ENCODE results near the gene TSHR.

DNA sequence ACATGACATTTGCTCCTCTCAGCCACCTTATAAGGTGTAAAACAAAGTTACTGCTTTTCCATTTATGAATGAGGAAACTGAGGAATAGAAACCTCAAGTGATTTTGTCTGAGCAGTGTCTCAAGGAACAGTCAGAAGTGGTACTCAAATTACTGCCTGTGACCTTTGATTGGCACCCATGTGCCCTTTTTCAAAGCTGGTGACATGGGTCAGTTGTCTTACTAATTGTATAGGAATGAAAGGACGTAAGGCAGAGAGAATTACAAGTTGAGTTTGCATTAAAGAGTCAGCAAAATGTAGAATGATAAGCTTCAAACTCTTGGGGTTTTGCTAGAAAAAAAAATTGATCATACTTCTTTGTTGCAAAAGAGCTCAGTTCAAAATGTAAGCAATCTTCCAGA is 136.2 kb downstream of the TSHR start:
- no peak for TF ChIP-seq SIN3A (IDR thresholded peaks at IDR 0.05; ENCODE audit: low read depth)
- TF ChIP-seq POLR2A (IDR thresholded peaks at IDR 0.05; ENCODE audit: borderline replicate concordance, extremely low read depth, insufficient read depth, insufficient read length), result no peak
- TF ChIP-seq, protein P1, sequence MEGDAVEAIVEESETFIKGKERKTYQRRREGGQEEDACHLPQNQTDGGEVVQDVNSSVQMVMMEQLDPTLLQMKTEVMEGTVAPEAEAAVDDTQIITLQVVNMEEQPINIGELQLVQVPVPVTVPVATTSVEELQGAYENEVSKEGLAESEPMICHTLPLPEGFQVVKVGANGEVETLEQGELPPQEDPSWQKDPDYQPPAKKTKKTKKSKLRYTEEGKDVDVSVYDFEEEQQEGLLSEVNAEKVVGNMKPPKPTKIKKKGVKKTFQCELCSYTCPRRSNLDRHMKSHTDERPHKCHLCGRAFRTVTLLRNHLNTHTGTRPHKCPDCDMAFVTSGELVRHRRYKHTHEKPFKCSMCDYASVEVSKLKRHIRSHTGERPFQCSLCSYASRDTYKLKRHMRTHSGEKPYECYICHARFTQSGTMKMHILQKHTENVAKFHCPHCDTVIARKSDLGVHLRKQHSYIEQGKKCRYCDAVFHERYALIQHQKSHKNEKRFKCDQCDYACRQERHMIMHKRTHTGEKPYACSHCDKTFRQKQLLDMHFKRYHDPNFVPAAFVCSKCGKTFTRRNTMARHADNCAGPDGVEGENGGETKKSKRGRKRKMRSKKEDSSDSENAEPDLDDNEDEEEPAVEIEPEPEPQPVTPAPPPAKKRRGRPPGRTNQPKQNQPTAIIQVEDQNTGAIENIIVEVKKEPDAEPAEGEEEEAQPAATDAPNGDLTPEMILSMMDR (IDR thresholded peaks at IDR 0.05 in 2 of 3, conservative IDR thresholded peaks at IDR 0.05 in 1 of 3; ENCODE audit: borderline replicate concordance in 1 of 3, insufficient read depth in 1 of 3, low read depth in 2 of 3, low read length in 2 of 3), result no peak
- no peak for TF ChIP-seq SP1 (IDR thresholded peaks at IDR 0.05; ENCODE audit: low read depth)
- TF ChIP-seq EZH2 (IDR thresholded peaks at IDR 0.05), result no peak
- TF ChIP-seq RAD21 (IDR thresholded peaks at IDR 0.05; ENCODE audit: low read depth), result no peak
- TF ChIP-seq JUND (IDR thresholded peaks at IDR 0.05), result no peak
- TF ChIP-seq, protein P2, sequence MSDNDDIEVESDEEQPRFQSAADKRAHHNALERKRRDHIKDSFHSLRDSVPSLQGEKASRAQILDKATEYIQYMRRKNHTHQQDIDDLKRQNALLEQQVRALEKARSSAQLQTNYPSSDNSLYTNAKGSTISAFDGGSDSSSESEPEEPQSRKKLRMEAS (IDR thresholded peaks at IDR 0.05), result no peak
- TF ChIP-seq TCF7L2 (IDR thresholded peaks at IDR 0.05; ENCODE audit: borderline replicate concordance, extremely low read depth, insufficient read depth, insufficient read length), result no peak
- no peak for TF ChIP-seq POLR2AphosphoS5 (IDR thresholded peaks at IDR 0.05; ENCODE audit: low read depth, low read length)
- no peak for TF ChIP-seq EZH2phosphoT487 (IDR thresholded peaks at IDR 0.05; ENCODE audit: borderline replicate concordance)
- TF ChIP-seq, protein P3, sequence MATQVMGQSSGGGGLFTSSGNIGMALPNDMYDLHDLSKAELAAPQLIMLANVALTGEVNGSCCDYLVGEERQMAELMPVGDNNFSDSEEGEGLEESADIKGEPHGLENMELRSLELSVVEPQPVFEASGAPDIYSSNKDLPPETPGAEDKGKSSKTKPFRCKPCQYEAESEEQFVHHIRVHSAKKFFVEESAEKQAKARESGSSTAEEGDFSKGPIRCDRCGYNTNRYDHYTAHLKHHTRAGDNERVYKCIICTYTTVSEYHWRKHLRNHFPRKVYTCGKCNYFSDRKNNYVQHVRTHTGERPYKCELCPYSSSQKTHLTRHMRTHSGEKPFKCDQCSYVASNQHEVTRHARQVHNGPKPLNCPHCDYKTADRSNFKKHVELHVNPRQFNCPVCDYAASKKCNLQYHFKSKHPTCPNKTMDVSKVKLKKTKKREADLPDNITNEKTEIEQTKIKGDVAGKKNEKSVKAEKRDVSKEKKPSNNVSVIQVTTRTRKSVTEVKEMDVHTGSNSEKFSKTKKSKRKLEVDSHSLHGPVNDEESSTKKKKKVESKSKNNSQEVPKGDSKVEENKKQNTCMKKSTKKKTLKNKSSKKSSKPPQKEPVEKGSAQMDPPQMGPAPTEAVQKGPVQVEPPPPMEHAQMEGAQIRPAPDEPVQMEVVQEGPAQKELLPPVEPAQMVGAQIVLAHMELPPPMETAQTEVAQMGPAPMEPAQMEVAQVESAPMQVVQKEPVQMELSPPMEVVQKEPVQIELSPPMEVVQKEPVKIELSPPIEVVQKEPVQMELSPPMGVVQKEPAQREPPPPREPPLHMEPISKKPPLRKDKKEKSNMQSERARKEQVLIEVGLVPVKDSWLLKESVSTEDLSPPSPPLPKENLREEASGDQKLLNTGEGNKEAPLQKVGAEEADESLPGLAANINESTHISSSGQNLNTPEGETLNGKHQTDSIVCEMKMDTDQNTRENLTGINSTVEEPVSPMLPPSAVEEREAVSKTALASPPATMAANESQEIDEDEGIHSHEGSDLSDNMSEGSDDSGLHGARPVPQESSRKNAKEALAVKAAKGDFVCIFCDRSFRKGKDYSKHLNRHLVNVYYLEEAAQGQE (IDR thresholded peaks at IDR 0.05; ENCODE audit: low read depth), result no peak

All from HCT116 (cell line).